GM21576 (cell line): ENCODE results near the gene ENTPD1.
"Not testable (repeated sequence)": the region's sequence is repeated elsewhere in the genome, so short reads cannot be mapped to it uniquely, and the experiment has no call there.

Source experiments
- ATAC-seq: cut with Tn5 transposase; IDR thresholded peaks from one replicate; pipeline ENCODE4 v1.9.1; 2021; ENCODE audit warnings: mild to moderate bottlenecking, moderate library complexity; ENCODE audit not compliant: unreplicated experiment

ENTPD1 gene

GRCh38 chr10:95860166-95860940 is 104.4 kb downstream of the ENTPD1 start:
- ATAC-seq = no peak

GRCh38 chr10:95861386-95861785 is 105.4 kb downstream of the ENTPD1 start:
- no peak for ATAC-seq

- ATAC-seq = peak; percentile 86
Observed at GRCh38 chr10:95864906-95865813, 109.2 kb downstream of the ENTPD1 start.

- ATAC-seq = no peak
Observed at GRCh38 chr10:95865814-95866466, 110.0 kb downstream of the ENTPD1 start.

- ATAC-seq = no peak
Observed at GRCh38 chr10:95866467-95866842, 110.5 kb downstream of the ENTPD1 start.

- ATAC-seq = no peak
Observed at GRCh38 chr10:95867866-95868265, 111.9 kb downstream of the ENTPD1 start.

GRCh38 chr10:95872158-95872711 is 116.3 kb downstream of the ENTPD1 start:
- no peak for ATAC-seq

- ATAC-seq = no peak
Observed at GRCh38 chr10:95873139-95873538, 117.2 kb downstream of the ENTPD1 start.

GRCh38 chr10:95873651-95874050 is 117.7 kb downstream of the ENTPD1 start:
- no peak for ATAC-seq

GRCh38 chr10:95874783-95875182 is 118.8 kb downstream of the ENTPD1 start:
- not testable (repeated sequence) for ATAC-seq

- ATAC-seq = no peak
Observed at GRCh38 chr10:95876756-95877155, 120.8 kb downstream of the ENTPD1 start.

GRCh38 chr10:95877881-95878280 is 121.9 kb downstream of the ENTPD1 start:
- no peak for ATAC-seq

GRCh38 chr10:95880704-95881103 is 124.7 kb downstream of the ENTPD1 start:
- ATAC-seq = no peak

GRCh38 chr10:95881316-95881715 is 125.4 kb downstream of the ENTPD1 start:
- no peak for ATAC-seq

- no peak for ATAC-seq
Observed at GRCh38 chr10:95889830-95890229, 133.9 kb downstream of the ENTPD1 start.

- no peak for ATAC-seq
Observed at GRCh38 chr10:95896071-95896850, 140.3 kb downstream of the ENTPD1 start.

GRCh38 chr10:95905897-95906580 is 150.1 kb downstream of the ENTPD1 start:
- ATAC-seq = not testable (repeated sequence)

- peak; percentile 42 for ATAC-seq
Observed at GRCh38 chr10:95906677-95907455, 150.9 kb downstream of the ENTPD1 start.
